Choroid plexus epithelial cell (primary cell): ENCODE results near the gene ZBTB42.
A peak's percentile ranks its signal among the peaks of the same experiment; 100 is the strongest.

Experiments used
- DNase-seq: peaks from one replicate; pipeline ENCODE4 v3.0.0-alpha.2; 2010; ENCODE audit warnings: low read depth
- H3K4me3 ChIP-seq: 2 replicates; pipeline ENCODE4 v1.5.1; 2011; ENCODE audit warnings: low read depth, mild to moderate bottlenecking, control low read depth, low read length, moderate library complexity
- TF ChIP-seq, protein P1 (sequence below): conservative IDR thresholded peaks from 2 replicates; pipeline ENCODE4 v1.5.1; 2011; ENCODE audit warnings: low read depth, mild to moderate bottlenecking, control low read depth, inconsistent platforms, low read length, moderate library complexity

Gene ZBTB42

DNA sequence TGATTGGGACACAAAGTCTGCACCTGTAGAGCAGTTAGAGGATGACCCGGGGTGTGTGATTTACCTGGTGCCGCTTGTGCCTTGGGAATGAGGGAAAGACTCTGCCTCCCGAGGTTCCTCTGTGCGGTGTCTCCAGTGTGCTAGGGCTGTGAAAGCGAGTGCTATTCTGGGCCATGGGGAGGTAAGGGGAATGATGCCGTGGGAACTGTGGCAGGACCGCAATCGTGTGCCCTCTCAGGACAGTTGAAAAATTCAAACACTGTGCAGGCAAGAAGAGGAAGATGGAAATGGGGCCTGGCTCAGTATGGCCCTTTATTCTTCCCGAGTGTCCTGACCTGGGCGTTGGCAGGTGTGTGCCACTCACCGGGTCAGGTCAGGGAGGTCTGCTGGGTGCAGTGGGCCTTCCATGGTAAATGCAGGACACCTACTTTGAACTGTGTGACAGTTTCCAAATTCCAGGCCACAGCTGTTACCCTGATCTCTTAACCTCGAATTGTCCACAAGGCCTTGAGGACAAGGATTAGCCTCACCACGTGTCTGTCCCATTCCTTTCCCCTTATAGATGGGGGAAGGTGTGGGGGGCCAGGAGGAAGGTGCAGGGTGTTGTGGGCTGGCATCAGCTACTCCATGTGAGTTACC, 46.6 kb upstream of the ZBTB42 start:
- peak overlapping the region; percentile 99 for H3K4me3 ChIP-seq

DNA sequence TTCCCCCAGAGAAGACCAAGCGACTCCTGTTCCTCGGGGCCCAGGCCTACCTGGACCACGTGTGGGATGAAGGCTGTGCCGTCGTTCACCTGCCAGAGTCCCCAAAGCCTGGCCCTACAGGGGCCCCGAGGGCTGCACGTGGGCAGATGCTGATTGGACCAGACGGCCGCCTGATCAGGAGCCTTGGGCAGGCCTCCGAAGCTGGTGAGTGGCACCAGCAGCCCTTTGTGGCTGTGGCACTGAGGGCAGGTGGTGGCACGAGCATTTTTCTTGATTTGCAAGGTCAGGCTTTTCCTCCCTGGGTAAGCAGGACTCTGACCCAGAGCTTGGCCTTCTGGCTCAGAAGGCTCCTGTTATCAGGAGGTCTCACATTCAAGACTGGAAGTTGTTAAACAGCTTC, 45.3 kb upstream of the ZBTB42 start:
- DNase-seq, result no peak
- H3K4me3 ChIP-seq, result no peak overlapping the region
- TF ChIP-seq, protein P1, sequence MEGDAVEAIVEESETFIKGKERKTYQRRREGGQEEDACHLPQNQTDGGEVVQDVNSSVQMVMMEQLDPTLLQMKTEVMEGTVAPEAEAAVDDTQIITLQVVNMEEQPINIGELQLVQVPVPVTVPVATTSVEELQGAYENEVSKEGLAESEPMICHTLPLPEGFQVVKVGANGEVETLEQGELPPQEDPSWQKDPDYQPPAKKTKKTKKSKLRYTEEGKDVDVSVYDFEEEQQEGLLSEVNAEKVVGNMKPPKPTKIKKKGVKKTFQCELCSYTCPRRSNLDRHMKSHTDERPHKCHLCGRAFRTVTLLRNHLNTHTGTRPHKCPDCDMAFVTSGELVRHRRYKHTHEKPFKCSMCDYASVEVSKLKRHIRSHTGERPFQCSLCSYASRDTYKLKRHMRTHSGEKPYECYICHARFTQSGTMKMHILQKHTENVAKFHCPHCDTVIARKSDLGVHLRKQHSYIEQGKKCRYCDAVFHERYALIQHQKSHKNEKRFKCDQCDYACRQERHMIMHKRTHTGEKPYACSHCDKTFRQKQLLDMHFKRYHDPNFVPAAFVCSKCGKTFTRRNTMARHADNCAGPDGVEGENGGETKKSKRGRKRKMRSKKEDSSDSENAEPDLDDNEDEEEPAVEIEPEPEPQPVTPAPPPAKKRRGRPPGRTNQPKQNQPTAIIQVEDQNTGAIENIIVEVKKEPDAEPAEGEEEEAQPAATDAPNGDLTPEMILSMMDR, result no peak

More for the DNA sequence above, 46.6 kb upstream of the ZBTB42 start:
- no peak for DNase-seq
- TF ChIP-seq, protein P1, result no peak

DNA sequence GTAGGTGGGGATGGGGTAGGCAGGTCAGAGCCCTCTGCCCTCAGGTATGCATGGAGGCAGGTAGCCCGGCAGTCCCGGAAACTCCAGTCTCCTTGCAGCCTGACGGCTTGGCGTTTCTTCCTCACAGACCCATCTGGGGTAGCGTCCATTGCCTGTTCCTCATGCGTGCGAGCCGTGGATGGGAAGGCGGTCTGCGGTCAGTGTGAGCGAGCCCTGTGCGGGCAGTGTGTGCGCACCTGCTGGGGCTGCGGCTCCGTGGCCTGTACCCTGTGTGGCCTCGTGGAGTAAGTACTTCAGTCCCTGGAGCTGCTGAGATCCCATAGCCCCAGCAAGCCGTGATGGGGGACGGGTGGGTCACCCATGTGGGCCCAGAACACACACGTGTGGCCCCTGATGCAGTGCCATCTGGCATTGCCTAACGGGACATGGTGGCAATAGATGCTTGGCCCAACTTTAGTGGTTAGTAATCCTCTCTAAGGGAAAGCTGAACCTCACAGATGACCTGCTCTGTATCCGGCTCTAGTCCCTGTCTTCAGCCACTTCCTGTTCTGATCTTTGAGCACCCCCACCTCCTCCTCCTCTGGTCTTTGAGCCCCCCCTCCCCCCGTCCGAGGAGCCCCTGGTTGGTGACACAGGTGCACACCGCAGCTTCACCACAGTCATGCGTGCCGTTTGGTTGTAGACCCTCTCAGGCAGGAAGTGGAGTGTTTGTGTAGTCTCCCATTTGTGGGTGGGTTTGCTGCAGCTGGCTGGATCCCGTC, 44.2 kb upstream of the ZBTB42 start:
- DNase-seq, result no peak
- H3K4me3 ChIP-seq, result no peak overlapping the region
- TF ChIP-seq, protein P1, result no peak

DNA sequence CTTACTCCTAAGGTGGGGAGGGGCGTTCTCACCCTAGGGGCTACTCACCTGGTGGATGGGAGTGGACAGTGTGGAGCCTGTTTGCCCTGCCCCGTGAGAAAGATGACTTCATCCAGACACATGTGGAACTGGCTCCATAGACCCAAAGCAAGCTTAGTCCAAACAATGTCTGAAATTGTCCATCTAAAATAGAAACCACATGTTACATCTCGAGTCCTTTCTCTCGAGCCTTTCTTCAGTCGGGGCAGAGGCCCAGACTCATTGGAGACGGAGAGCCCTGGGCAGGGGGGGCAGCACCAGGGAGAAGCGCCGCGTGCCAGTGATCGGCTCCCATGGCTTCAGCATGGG, 43.7 kb upstream of the ZBTB42 start:
- DNase-seq, result no peak
- TF ChIP-seq, protein P1, result no peak
- H3K4me3 ChIP-seq, result no peak overlapping the region

DNA sequence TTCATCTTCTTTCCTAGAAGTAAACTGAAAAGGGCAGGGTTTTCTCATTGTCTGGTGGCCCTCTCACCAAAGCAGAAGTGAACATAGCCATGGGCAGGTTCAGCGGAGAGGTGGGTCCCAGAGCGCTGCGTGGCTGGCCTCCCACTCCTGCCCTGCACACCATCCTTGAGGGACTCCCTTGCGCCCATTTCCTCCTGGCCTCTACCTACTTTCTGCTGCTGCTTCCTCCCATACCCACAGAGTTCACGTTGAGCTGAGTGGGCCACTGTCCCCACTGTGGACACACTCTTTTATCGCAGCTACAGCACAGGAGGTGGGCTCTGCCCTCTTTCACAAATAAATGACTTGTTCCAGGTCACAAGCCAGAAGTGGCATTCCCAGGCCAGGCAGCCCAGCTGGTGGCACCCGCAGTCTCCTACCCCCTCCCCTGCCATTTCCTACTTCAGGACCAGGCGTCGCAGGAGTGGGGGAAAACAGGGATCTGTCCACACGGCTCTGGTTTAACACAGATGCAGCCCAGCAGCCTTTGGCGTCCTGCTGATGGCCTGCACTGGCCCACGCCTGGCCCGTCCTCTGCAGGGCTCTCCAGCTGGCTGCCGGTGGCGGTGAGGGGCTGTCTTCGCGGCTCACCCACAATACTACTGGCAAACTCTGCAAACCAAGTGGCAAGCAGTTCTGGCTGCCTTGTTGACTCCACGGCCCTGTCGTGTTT, 43.1 kb upstream of the ZBTB42 start:
- H3K4me3 ChIP-seq, result no peak overlapping the region
- DNase-seq, result no peak
- TF ChIP-seq, protein P1, result no peak

DNA sequence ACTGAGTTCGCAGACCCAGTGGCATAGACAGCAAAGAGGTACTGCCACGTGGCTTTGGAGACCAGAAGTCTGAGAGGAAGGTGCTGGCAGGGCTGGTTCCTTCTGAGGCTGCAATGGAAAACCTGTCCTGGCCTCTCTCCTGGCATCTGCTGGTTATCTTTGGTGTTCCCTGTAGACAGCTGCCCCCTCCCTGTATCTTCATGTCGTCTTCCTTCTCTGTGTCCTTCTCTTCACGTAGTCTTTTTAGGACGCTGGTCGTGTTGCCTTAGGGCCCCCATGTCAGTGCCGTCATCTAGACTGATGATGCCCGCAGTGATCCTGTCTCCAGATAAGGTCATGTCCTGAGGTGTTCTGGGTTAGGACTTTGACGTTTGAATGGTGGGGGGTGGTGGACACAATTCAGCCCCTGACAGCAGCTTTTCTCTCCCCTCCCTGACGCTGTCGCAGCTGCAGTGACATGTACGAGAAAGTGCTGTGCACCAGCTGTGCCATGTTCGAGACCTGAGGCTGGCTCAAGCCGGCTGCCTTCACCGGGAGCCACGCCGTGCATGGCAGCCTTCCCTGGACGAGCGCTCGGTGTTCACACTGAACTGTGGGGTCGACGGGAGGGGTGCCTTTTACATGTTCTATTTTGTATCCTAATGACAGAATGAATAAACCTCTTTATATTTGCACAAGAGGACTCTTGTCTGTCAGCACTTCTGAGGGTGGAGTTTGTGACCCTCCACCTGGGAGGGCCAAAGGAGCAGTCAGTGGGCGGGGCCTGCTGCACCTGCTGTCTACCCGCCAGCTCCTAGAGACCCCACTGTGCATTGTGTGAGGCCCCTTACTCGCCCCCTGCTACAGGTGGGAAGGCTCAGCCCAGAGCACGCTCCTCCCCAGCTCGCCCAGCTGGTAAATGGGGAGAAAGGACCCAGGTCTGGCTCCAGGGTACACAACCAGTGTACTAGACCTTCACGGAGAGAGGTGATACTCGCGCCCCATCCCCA, 41.6 kb upstream of the ZBTB42 start:
- TF ChIP-seq, protein P1, result no peak
- DNase-seq, result no peak
- no peak overlapping the region for H3K4me3 ChIP-seq
